ENCODE measurements around the gene STOML2. TPM values are rescaled to one million over a fixed set of nuclear protein-coding genes. Genes with fewer than 3 reads are reported as not detected.

The STOML2 gene
- total RNA-seq, 1 experiment from 2014 or later = 192 TPM

DNA sequence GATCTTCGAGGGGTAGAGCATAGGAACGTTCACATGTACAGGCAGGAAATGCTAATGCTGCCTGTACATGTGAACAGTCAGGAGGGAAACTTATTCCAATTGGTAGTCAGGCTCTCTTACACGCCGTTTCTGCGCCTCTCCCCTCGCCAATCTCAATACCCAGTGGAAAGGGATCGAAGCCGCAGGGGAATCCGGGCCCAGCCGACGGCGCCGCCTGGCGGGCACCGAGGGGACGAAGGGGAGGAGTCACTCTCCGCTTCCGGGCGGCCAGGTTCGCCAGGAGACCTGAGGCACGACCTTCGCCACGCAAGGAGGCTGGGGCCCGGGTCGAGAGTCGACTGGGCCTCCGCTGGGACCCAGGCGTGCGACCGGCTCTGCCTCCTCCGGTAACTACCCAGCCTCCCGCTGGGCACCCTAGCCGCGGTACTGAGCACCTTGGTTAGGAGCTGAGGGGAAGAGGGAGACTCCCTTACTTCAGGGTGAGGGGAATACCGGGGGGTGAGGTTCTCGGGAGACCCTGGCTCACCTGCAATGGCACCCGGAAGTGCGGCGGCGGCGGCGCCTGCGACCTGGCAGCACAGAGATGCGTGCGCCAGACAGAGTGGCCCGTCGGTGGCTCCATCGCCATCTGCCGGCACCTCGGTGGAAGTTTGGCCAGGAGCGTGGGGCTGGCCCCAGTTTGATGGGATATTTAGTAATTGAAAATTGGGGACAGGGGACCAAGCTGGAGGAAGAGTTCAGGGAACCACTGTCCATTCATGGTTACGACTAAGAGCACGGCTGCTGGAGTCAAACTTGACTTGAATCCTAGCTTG is 6.7 kb downstream of the STOML2 start, which contains the start of gene PIGO:
TSS of gene PIGO (minus strand) at position 557 of the 815 bp plus-strand sequence. CDS start 1,026 bp downstream, outside the sequence.
- no peak within 1 kb of the TSS for H3K56ac ChIP-seq (ENCODE audit: insufficient read length, low read depth, low read length)
- H3K18ac ChIP-seq (ENCODE audit: insufficient read length, low read depth, low read length) = peak within 1 kb of the TSS; percentile 99
- Mint-ChIP-seq H3K9me3 (no peaks in the 10 kb centered on the region), H3K27ac (peak within 1 kb of the TSS; percentile 87 to 96 (median 94); a peak in 6 of 7 replicates), H3K27me3 (ENCODE audit: low read depth) (no peaks in the 10 kb centered on the region), H3K36me3 (ENCODE audit: insufficient read depth in 1 of 3, low read depth in 3 of 3) (peaks cover 20 to 52% (median 43%) of the 10 kb centered on the region in 3 experiments), H3K4me3 (peak within 1 kb of the TSS; percentile 83 to 88), H3K4me1 (peaks cover 2 to 6% of the 10 kb centered on the region in 2 experiments; a peak in 2 of 4 replicates)
- H2AFZ ChIP-seq (ENCODE audit: low read length) = no peak within 1 kb of the TSS
- peak within 1 kb of the TSS; percentile 91 for H3K4me2 ChIP-seq (ENCODE audit: insufficient read depth, insufficient read length, low read length)
- peak; percentile 95 for DNase-seq
- H3K27ac ChIP-seq (ENCODE audit: insufficient read length, low read depth, low read length) = peak within 1 kb of the TSS; percentile 63
- no peak within 1 kb of the TSS for H2AK5ac ChIP-seq (ENCODE audit: insufficient read length, low read length)
- H3K14ac ChIP-seq (ENCODE audit: insufficient read depth, low read length) = peak within 1 kb of the TSS; percentile 99
- H4K5ac ChIP-seq (ENCODE audit: insufficient read length, low read depth, low read length) = peak within 1 kb of the TSS; percentile 88
- no CpG with 5 or more reads among the region's 53 CpGs for WGBS (ENCODE audit: extremely low coverage, insufficient read length, low lambda C conversion rate)
- peak; percentile 79 for TF ChIP-seq CTCF (conservative IDR thresholded peaks at IDR 0.05)
- peak within 1 kb of the TSS; percentile 14 for H4K8ac ChIP-seq (replicated peaks; ENCODE audit: insufficient read length, low read depth, low read length)
- H2BK12ac ChIP-seq (ENCODE audit: insufficient read length, low read depth, low read length) = no peak within 1 kb of the TSS
- no peaks in the 10 kb centered on the region for H3K79me2 ChIP-seq (ENCODE audit: insufficient read depth, low read length)
- no peaks in the 10 kb centered on the region for H4K20me1 ChIP-seq (ENCODE audit: control insufficient read depth, insufficient read depth, insufficient read length)
- no peak within 1 kb of the TSS; the same call in 1 of the 2 replicates for H3K4ac ChIP-seq (ENCODE audit: low read depth, low read length)
- no peak within 1 kb of the TSS for H2BK120ac ChIP-seq (ENCODE audit: low read depth, low read length, poor library complexity, severe bottlenecking)
- H2BK15ac ChIP-seq (ENCODE audit: low read depth, low read length) = no peak within 1 kb of the TSS
- H3K79me1 ChIP-seq (ENCODE audit: insufficient read depth, low read depth, low read length, poor library complexity, severe bottlenecking) = no peaks in the 10 kb centered on the region
- H3K9ac ChIP-seq (ENCODE audit: extremely low read depth, insufficient read length, low read length) = peak within 1 kb of the TSS; percentile 94
- H3K23me2 ChIP-seq (ENCODE audit: insufficient read length, low read depth, low read length, poor library complexity, severe bottlenecking) = peaks cover 6% of the 10 kb centered on the region
- no peaks in the 10 kb centered on the region for H3K4me1 ChIP-seq (ENCODE audit: insufficient read depth, low read length)
- no peaks in the 10 kb centered on the region for H3K27me3 ChIP-seq (ENCODE audit: insufficient read depth, low read length)
- no peaks in the 10 kb centered on the region for H3K9me3 ChIP-seq (ENCODE audit: control insufficient read depth, low read depth, low read length)
- no peak within 1 kb of the TSS for H3K23ac ChIP-seq (ENCODE audit: insufficient read length, low read depth, low read length)
- no peak within 1 kb of the TSS for H3T11ph ChIP-seq (ENCODE audit: low read length)
- no peak within 1 kb of the TSS for H4K91ac ChIP-seq (ENCODE audit: insufficient read length, low read depth, low read length)
- H2BK5ac ChIP-seq (ENCODE audit: insufficient read length, low read length) = peak within 1 kb of the TSS; percentile 56
- no peak within 1 kb of the TSS for H2BK20ac ChIP-seq (ENCODE audit: low read depth, low read length, poor library complexity, severe bottlenecking)

Measured in H9 (cell line).